CD14-positive monocyte (primary cell): Measurements from ENCODE around the gene SLC22A1. TPM values are rescaled to one million over a fixed set of nuclear protein-coding genes. Genes with fewer than 3 reads are reported as not detected.

Experiments
- DNase-seq, 3 donors: peaks; one replicate each; pipeline ENCODE4 v3.0.0-alpha.2; 2011 to 2022
- H2AFZ ChIP-seq: 2 replicates; pipeline ENCODE4 v1.6.0; 2012; ENCODE audit warnings: mild to moderate bottlenecking, low read depth, low read length, inconsistent platforms; ENCODE audit not compliant: insufficient read depth, poor library complexity, severe bottlenecking
- H3K27ac ChIP-seq, 2 donors: 1 replicate in 1 of 2; 2 replicates in 1 of 2; pipeline ENCODE4 v1.5.1; 2012 to 2013; ENCODE audit warnings: low read length in 2 of 2, control low read depth in 1 of 2, inconsistent platforms in 1 of 2, low read depth in 1 of 2, mild to moderate bottlenecking in 1 of 2
- H3K27me3 ChIP-seq, 2 donors: one replicate each; pipeline versions ENCODE4 v1.6.0 to v1.6.1; 2011 to 2013; ENCODE audit warnings: low read length in 2 of 2; ENCODE audit not compliant: control insufficient read depth in 2 of 2, insufficient read depth in 2 of 2
- H3K36me3 ChIP-seq, 2 donors: replicated peaks in 1 of 2; 1 replicate in 1 of 2; 2 replicates in 1 of 2; pipeline versions ENCODE4 v1.5.1 to v1.6.1; 2012 to 2013; ENCODE audit warnings: low read length in 2 of 2, control low read depth in 1 of 2, inconsistent platforms in 1 of 2, mild to moderate bottlenecking in 1 of 2; ENCODE audit not compliant: insufficient read depth in 2 of 2, control insufficient read depth in 1 of 2
- H3K4me1 ChIP-seq, 2 donors: 1 replicate in 1 of 2; 2 replicates in 1 of 2; pipeline versions ENCODE4 v1.5.1 to v1.6.1; 2012 to 2013; ENCODE audit warnings: low read length in 2 of 2, control low read depth in 1 of 2, inconsistent platforms in 1 of 2, mild to moderate bottlenecking in 1 of 2, moderate library complexity in 1 of 2; ENCODE audit not compliant: insufficient read depth in 2 of 2, control insufficient read depth in 1 of 2
- H3K4me2 ChIP-seq: replicated peaks from 2 replicates; pipeline ENCODE3; 2012; ENCODE audit warnings: low read length, moderate library complexity, mild to moderate bottlenecking; ENCODE audit not compliant: poor library complexity, severe bottlenecking; ENCODE audit errors: extremely low read depth
- H3K4me3 ChIP-seq, 3 experiments: fragments of 200-600 bp in 1 of 3; sonication (generic) in 1 of 3; replicated peaks in 1 of 3; 1 replicate in 2 of 3; 2 replicates in 1 of 3; pipeline ENCODE4 v1.5.1; 2011 to 2013; ENCODE audit warnings: low read length in 3 of 3, mild to moderate bottlenecking in 3 of 3, control low read depth in 2 of 3, low read depth in 2 of 3, inconsistent platforms in 1 of 3, moderate library complexity in 1 of 3
- H3K79me2 ChIP-seq: 2 replicates; pipeline ENCODE4 v1.6.0; 2012; ENCODE audit warnings: mild to moderate bottlenecking, control low read depth, inconsistent platforms, low read length, moderate library complexity; ENCODE audit not compliant: insufficient read depth
- H3K9ac ChIP-seq: 2 replicates; pipeline ENCODE4 v1.6.0; 2017; ENCODE audit warnings: low read length, mild to moderate bottlenecking; ENCODE audit not compliant: insufficient read depth, poor library complexity, severe bottlenecking
- H3K9me3 ChIP-seq, 2 donors: replicated peaks in 1 of 2; 1 replicate in 1 of 2; 2 replicates in 1 of 2; pipeline versions ENCODE4 v1.5.1 to v1.6.1; 2012 to 2013; ENCODE audit warnings: low read length in 2 of 2, control low read depth in 1 of 2; ENCODE audit not compliant: control insufficient read depth in 1 of 2, insufficient read depth in 1 of 2
- H4K20me1 ChIP-seq: 2 replicates; pipeline ENCODE4 v1.6.0; 2012; ENCODE audit warnings: mild to moderate bottlenecking, low read length, control low read depth, moderate library complexity; ENCODE audit not compliant: insufficient read depth
- H3K27ac Mint-ChIP-seq, 7 donors: one replicate each; pipeline ENCODE4 v1.8.0; 2020; ENCODE audit warnings: mild to moderate bottlenecking in 7 of 7, mixed read lengths in 7 of 7, moderate library complexity in 6 of 7, inconsistent platforms in 2 of 7
- H3K27me3 Mint-ChIP-seq, 3 donors: one replicate each; pipeline ENCODE4 v1.8.0; 2021 to 2022; ENCODE audit warnings: low read depth in 3 of 3, mild to moderate bottlenecking in 3 of 3, mixed read lengths in 3 of 3, moderate library complexity in 3 of 3, inconsistent platforms in 1 of 3
- H3K36me3 Mint-ChIP-seq, 2 donors: one replicate each; pipeline ENCODE4 v1.8.0; 2020; ENCODE audit warnings: mixed read lengths in 2 of 2, inconsistent platforms in 1 of 2, mild to moderate bottlenecking in 1 of 2
- H3K4me1 Mint-ChIP-seq: one replicate; pipeline ENCODE4 v1.8.0; 2020; ENCODE audit warnings: mild to moderate bottlenecking, mixed read lengths
- H3K4me3 Mint-ChIP-seq, 2 donors: one replicate each; pipeline ENCODE4 v1.8.0; 2020; ENCODE audit warnings: mild to moderate bottlenecking in 2 of 2, mixed read lengths in 2 of 2, moderate library complexity in 1 of 2
- H3K9me3 Mint-ChIP-seq, 7 donors: one replicate each; pipeline ENCODE4 v1.8.0; 2020 to 2022; ENCODE audit warnings: mixed read lengths in 7 of 7, mild to moderate bottlenecking in 6 of 7, moderate library complexity in 6 of 7, inconsistent platforms in 2 of 7
- CTCF ChIP-seq: fragments of 200-600 bp; IDR thresholded peaks from one replicate; pipeline ENCODE4 v1.8.0; 2022; ENCODE audit warnings: antibody characterized with exemption, mild to moderate bottlenecking
- WGBS: methylation state at CpG from one replicate; pipeline ENCODE4 v1.1.5; 2013; ENCODE audit warnings: missing lambda C conversion rate; ENCODE audit not compliant: insufficient coverage; 5-methylcytosine and 5-hydroxymethylcytosine counted together
- intact Hi-C, 2 donors: fragments of 100-400 bp; cut with micrococcal nuclease; formaldehyde crosslinking; loops; one replicate each; pipeline versions ENCODE4 v1.15.0 to v1.15.1; 2023
- polyA plus RNA-seq, 3 donors: library from polyadenylated mRNA; depleted of rRNA in 1 of 3; unstranded in 2 of 3; stranded (reverse) in 1 of 3; fragments of 300-500 nt in 2 of 3; fragments of >200 nt in 1 of 3; fragmentation: Illumina TruSeq in 2 of 3; gene quantifications; 1 replicate in 2 of 3; 2 replicates in 1 of 3; pipeline ENCODE4 v1.2.3, GENCODE V29; 2012 to 2021

SLC22A1 gene
- polyA plus RNA-seq, 3 donors: 0.36 to 0.48 TPM; not detected in 1

- no peaks in the 10 kb centered on the region for H3K4me1 Mint-ChIP-seq
- intact Hi-C loops: no loop called here
- H4K20me1 ChIP-seq: no peaks in the 10 kb centered on the region
- H3K36me3 ChIP-seq: no peaks in the 10 kb centered on the region
- peaks cover 0 to 4% (median 2%) of the 10 kb centered on the region in 3 donors for H3K27me3 Mint-ChIP-seq
- no peak overlapping the region for H3K4me2 ChIP-seq
- H3K79me2 ChIP-seq: no peaks in the 10 kb centered on the region
- H3K9ac ChIP-seq: no peak overlapping the region
- no peak for TF ChIP-seq CTCF
- 81% methylated on average over 4 of the region's 5 CpGs for WGBS
- no peak overlapping the region for H2AFZ ChIP-seq
- peaks cover 0 to 2% of the 10 kb centered on the region in 2 donors for H3K9me3 ChIP-seq
- H3K27ac ChIP-seq: no peak overlapping the region
- H3K27ac Mint-ChIP-seq: no peak overlapping the region
- H3K4me3 Mint-ChIP-seq: no peak overlapping the region
- H3K9me3 Mint-ChIP-seq: peaks cover 0 to 4% (median 0%) of the 10 kb centered on the region in 7 donors
- DNase-seq: no peak
- H3K4me1 ChIP-seq: no peaks in the 10 kb centered on the region
- no peaks in the 10 kb centered on the region for H3K36me3 Mint-ChIP-seq
- no peaks in the 10 kb centered on the region for H3K27me3 ChIP-seq
- H3K4me3 ChIP-seq: no peak overlapping the region
Observed at GRCh38 chr6:160178271-160178670, 56.7 kb downstream of the SLC22A1 start.

- H3K9me3 Mint-ChIP-seq: peaks cover 0 to 11% (median 2%) of the 10 kb centered on the region in 7 donors
- H3K4me1 Mint-ChIP-seq: no peaks in the 10 kb centered on the region
- no peaks in the 10 kb centered on the region for H3K36me3 Mint-ChIP-seq
- Histone ChIP-seq H3K9me3 (peaks cover 0 to 2% of the 10 kb centered on the region in 2 donors), H4K20me1 (no peaks in the 10 kb centered on the region), H3K79me2 (no peaks in the 10 kb centered on the region), H3K4me3 (no peak overlapping the region), H3K9ac (no peak overlapping the region), H3K36me3 (no peaks in the 10 kb centered on the region), H3K27me3 (no peaks in the 10 kb centered on the region), H3K27ac (no peak overlapping the region), H3K4me2 (no peak overlapping the region), H2AFZ (no peak overlapping the region), H3K4me1 (no peaks in the 10 kb centered on the region)
- WGBS: no CpG with 5 or more reads among the region's 1 CpG
- intact Hi-C loops: no loop called here
- no peak overlapping the region for H3K4me3 Mint-ChIP-seq
- DNase-seq: no peak
- H3K27ac Mint-ChIP-seq: no peak overlapping the region
- TF ChIP-seq CTCF: no peak
- H3K27me3 Mint-ChIP-seq: peaks cover 0 to 4% (median 0%) of the 10 kb centered on the region in 3 donors
Observed at GRCh38 chr6:160180706-160181105, 59.1 kb downstream of the SLC22A1 start.
